ENCODE measurements around the gene RETSAT.
A peak's percentile ranks its signal among the peaks of the same experiment; 100 is the strongest.
"Not testable (repeated sequence)": the region's sequence is repeated elsewhere in the genome, so short reads cannot be mapped to it uniquely, and the experiment has no call there.

RETSAT gene

DNA sequence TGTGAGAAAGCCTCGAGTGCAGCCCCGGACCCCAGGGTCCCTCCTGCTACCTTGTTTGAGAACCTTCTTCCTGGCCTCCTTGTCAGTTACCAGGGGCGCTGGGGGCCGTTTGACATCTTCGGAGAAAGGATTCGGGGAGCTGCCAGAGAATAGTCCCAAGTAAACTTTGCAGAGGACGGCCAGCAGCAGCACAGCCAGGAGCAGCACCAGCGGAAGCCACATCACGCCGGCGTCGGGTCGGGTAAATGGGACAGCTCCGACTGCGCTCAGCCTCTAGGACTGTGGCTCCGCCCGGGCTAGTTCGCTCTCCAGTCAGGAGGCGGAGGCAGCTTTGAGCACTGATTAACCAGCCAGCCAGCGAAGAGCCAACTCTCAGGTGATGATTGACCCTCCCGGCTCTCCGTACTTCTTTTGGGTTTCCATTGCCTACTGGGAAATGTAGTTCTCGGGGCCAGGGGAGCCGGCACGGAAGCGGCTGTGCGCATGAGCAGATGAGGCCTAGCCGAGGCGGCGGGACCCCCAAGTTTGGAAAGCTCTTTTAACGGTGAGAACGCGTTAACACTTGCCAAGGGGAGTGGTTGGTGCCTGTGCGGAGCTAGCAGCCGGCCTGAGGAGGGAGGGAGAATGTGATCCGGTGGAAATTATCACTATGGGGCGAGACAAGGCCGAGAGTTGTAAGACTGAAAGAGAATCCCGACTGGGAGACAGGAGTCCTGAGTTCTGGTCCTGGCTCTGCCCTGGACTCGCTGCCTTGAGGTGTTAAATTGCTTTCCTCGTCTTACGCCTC is at the start of gene RETSAT, which contains the start of gene ELMOD3:
TSS of gene RETSAT (minus strand) at position 243 of the 787 bp plus-strand sequence. CDS start at position 222, 21 bp downstream.
TSS of gene ELMOD3 (plus strand) at position 484 of the 787 bp plus-strand sequence. CDS start 2,430 bp downstream, outside the sequence.
- DNase-seq (ENCODE audit: low read depth), result peak; percentile 91

DNA sequence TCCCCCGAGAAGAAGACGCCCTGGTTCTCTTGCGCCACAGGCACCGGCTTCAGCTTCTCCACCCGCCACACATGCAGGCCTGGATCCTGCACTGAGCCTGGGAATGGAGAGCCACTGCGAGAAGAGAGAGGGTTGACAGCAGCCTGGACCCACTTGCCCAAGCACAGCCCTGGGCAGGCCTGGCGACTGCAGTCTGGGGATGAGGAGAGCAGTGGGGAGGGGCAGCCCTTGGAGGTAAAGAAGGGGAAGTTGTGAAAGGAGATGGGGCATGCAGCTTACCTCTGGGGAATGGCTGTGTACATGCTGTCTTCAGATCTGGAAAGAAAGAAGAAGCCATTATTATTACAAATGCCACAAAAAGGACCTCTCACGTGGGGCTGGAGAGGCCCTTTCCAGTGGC is 47.5 kb upstream of the RETSAT start:
- DNase-seq (ENCODE audit: low read depth), result no peak

DNA sequence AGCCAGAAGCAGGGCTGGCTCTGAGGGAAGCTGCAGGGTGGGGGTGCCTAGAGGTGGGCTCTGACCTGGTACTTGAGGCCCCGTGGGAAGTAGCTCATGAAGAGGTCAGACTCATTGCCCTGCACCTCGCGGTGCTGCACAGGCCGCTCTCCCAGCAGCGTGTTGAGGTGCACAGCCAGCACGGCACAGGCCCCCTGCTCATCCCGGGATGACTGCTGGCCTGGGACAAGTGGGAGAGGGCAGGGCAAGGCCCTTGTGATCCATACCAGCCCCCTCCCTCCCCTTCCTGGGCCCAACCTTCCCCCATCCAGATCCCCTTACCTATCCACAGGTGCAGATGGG is 47.1 kb upstream of the RETSAT start:
- DNase-seq (ENCODE audit: low read depth), result no peak

DNA sequence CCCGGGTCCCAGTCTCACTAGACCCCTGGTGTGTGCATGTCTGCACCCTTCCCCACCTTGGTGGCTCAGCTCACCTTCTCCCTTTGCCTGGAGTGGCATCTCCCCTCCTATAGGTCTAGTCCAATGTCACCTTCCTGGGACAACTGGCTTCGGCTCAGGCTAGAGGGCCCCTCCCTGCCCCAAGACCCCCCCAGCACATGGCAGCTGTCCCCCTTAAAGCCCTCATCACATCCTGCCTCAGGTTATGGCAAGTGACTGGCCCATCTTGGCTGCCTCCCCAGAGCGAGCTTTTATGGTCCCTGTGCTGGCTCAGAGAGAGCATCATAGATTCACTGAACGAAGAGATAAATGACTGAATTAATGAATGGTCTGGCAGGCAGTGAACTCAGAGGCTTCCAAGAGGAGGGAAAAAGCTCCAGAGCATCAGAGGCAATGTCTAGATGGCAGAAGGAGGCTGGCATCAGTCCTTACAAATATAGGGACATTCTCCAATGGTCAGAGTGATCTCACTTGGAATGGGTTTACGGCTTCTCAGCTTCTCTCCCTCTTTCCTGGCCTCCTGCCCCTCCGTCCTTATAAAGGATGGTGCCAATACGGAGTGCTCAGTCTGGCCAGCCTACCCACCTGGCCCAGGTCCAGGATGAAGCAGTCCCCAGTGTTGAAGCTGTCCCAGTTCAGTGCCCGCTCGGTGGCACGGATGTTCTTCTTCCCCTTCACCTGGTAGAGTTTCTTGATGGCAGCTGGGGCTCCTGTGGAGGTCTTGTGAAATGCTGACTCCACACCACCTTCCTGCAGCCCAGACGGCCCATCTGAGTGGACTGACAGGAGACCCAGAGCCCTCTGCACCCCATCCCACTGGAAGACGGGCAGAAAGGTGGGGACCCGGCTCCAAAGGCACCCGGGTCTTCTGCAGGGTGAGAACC is 46.5 kb upstream of the RETSAT start:
- DNase-seq (ENCODE audit: low read depth), result no peak

DNA sequence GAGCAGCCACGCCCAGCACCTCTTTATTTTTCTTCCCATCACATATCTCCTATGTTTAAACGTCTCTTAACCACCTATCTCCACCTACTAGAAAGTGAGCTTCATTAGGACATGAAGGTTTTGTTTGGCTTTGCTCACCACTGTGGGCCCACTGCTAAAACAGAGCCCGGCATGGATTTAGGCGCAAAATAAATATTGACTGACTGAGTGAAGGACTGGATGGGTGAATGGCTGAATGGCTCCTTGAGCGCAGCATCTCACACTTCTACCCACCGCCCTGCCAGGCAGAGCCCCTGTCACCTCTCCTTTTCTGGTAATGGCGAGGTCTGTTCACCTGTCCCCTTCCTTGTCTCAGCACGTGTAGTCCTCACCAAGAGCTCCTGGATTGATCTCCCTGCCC is 45.7 kb upstream of the RETSAT start:
- no peak for DNase-seq (ENCODE audit: low read depth)

DNA sequence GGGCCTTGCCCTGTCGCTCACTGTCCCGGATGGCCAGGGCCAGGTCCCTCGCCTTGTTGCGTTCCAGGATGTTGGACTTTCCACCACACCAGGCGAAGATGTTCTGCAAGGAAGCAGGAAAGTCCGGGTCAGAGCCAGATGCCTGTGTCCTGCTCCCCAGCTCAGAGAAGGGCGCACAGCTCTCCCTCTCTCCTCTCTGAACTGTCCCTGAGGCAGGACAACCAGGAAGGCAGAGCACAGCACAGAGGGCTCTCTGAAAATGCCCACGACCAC is 44.8 kb upstream of the RETSAT start:
- no peak for DNase-seq (ENCODE audit: low read depth)

DNA sequence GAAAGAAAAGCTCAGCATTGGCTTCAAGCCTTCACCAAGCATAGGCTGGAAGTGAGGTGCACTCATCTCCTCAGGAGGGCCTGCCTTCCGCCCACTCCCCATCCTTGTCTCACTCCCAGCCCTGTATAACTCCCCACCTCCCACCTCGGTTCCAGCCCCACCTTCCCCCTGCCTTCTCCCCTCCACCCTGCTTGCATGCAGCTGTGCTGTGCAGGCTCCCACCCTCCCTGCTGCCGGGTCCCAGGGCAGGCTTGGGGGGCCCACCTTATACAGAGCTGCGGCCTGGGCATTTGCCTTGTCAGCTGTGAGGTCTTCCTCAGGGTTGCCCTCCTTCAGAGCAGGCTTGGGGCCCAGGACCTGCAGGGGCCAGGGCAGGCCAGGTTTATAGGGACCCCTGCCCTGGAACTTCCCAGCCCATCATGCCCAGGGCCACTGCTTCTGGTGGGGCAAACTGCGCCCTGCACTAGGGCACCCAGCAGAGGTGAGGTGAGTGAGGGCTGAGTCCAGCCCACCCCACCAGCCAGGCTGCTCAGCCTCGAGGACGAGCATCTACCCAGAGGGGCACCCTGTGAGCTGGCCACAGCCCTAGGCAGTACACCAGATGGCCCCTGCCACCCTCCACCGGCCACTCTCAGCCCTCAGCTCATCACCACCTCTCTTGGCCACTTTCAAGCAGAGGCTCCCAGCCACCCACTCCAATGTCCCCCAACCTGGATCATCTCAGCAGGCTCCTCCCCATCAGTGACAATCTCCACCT is 44.3 kb upstream of the RETSAT start:
- DNase-seq (ENCODE audit: low read depth), result no peak

DNA sequence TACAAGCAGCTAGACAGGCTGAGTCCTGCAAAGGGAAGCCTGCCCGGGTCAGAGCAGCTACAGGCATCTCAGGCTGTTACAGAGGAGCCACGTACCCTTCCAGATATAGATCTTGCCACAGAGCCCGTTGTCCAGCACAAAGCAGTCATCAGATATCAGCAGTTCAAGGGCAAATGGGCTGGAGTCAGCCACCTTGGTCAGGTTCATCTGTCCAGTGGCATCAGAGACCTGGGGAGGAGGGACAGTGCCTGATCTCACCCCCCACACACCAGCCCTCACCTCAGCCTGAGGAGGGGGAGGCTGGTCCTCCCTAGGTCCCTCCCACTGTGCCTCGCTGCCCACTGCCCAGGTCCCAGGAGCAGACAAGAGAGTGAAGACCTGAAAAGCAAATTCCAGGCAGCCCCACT is 43.6 kb upstream of the RETSAT start:
- no peak for DNase-seq (ENCODE audit: low read depth)

DNA sequence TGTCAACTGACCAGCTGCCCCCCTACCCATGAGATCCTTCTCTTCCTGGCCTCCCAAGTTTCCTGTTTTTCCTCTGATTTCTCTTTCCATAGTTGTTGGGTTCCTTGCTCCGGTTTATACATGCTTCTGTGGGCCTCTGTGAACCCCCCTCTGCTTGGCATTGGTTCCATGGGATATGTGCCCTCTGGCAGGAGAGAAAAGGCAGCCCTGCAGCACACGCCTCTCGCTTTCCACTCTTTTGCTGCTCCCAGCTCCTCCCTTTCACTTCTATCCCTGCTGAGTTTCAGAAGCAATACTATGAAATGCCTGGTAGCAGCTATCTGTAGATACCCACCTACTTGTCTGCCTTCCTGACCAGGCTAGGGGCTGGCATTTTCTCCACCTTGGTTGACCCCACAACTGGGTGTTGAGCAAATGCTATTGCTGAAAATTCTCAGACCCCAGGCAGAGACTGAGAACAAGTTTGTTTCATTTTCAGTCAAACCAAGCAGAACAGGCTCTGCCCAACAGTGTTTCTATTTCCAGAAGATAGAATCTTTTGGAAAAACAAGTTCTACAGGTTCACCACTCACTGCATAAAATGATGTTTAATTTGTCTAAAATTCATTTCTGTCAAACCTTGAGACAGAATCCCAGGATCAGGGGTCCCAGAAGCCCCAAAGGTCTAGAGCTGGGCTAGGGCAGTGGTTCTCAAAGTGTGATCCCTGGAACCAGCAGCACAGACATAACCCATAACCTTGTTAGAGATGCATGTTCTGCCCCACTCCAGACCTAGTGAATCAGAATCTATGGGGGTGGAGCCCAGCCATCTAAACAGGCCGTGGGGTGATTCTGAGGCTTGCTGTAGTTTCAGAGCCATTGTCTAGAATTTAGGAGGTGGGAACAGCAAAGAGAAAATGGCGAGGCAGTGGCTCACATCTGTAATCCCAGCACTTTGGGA is 42.5 kb upstream of the RETSAT start:
- no peak for DNase-seq (ENCODE audit: low read depth)

DNA sequence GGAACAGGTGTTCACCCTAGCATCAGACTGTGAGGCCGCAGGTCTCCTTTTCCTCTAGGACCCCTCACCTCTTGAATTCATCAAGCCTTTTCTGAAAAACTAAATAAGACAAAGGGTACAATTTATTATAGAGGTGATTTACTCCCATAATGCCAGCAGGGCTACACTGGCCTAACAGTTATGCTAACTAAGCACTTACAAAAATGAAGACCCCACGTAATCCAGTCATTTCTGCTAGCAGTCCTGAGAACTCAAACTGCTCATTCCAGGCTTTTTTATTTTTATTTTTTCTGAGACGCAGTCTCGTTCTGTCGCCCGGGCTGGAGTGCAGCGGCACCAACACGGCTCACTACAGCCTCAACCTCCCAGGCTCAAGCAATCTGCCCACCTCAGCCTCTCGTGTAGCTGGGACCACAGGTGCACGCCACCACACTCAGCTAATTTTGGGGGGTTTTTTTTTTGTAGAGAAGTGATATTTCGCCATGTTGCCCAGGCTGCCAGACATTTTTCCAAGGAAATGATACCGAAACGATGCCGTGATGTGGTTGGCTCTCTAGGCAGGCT is 41.7 kb upstream of the RETSAT start:
- no peak for DNase-seq (ENCODE audit: low read depth)

DNA sequence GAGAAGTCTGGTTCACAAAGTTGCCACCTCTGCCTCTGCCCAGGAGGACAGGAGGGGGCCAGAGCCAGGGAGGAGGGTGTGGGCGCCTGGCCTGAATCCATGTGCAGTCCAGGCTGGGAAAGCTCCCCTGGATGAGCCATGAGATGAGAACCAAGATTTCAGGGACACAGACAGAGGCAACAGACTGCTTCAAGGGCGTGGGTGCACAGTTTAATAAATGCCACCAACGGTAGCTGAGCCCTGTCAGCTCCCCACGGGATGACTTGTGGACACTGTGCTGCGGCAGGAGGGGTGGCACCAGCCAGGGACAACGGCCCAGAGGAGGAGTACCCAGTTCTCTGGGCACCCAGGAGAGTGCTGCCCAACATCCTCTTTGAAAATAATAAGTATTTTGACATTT is 40.6 kb upstream of the RETSAT start:
- no peak for DNase-seq (ENCODE audit: low read depth)

DNA sequence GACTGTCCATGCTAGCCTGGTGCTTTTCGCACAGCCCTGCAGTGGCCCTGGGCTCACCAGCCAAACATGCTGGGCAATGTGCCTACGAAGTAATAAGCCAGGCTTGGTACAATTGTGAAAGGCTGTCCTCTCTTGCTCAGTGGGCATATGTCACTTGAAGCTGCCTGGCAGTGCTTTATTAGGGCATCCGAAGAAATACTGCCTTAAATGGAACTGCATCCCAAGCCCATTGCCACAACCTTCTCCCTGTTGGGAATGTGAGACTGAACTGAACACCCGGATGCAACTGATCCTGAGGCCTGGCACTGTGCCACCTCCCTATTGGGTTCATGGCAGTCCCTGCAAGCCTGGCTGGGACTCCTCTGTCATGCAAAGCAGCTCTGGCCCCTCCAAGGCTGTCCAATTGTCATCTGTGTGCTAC is 39.9 kb upstream of the RETSAT start:
- no peak for DNase-seq (ENCODE audit: low read depth)

DNA sequence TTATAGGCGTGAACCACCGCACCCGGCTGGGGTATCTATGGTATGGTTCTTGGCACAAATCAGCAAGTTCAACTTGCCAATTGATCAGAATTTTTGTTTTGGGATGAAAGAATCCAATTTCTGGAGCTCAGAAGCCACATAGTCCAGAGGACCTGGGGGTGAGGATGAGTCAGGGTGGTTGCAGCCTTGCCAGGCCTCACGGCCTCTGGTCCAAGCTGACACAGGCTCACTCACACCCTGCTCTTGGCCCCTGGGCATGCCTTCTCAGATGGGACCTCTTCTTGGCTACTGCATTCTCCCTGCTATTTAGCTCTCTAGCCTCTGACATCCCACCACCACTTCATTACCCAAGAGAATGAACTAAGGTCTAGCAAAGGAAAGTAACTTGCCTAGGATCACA is 39.5 kb upstream of the RETSAT start:
- no peak for DNase-seq (ENCODE audit: low read depth)

DNA sequence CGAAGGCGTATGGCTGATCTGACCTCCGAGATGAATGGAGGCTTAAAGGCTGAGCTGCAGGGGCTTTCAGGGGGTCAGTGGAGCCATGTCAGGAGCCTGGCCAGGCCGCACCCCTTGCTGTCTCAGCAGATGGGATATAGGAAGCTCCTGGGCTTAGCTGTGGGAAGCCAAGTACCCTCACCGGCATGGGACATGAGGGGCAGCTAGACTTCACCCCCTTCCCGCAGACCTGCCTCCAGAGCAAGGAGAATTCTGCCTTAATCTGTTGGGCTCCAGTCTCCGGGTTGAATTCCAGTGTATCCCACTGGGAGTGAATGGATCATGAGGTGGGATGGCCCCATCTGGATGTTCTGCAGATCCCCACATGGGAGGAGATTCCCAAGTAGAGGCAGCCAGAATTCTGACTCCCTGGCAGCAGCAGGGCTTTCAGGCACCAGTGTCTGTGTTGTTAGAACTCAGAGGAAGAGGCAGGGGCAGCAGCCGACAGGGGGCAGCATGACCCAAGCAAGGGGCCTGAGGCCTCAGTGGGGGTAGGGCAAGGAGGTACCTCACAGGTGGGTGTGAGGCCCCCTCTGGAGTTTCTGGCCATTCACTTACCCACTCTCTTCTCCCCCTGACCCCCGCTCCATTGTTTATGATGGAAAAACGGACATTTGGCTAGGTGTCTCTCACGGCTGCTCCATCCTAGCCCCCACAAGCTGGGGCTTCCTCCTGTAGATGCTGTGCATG is 36.8 kb upstream of the RETSAT start:
- peak; percentile 76 for DNase-seq (ENCODE audit: low read depth)

DNA sequence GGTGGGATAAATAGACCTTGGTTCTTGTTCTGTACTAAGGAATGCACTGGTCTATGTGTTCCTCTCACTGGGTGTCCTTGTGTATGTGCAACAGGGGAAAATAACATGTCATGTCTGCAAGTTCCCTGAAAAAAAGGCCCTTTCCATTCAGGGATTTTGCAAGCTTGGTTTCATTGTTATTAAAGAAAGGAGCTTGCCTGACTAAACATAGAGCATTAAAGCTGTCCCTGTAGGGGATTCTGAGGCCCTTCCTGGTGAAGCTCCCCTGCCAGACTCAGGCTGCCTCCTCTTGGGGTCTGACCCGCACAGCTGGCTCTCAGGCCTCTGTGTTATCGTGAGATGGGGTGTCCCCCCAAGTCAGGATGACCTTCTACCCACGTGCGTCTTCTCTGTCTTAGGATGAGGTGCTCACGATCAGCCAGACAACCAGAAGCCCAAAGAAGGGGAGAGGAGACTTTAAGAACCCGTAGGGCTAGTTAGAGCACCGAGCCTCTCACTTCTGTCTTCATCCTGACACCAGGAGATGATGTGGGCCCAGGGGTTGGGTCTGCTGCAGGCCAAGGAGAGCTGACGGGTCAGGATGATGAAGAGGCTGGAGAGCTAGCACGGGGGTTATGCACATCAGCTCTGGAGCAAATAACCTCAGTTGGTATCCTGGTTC is 34.7 kb upstream of the RETSAT start:
- DNase-seq (ENCODE audit: low read depth), result no peak

DNA sequence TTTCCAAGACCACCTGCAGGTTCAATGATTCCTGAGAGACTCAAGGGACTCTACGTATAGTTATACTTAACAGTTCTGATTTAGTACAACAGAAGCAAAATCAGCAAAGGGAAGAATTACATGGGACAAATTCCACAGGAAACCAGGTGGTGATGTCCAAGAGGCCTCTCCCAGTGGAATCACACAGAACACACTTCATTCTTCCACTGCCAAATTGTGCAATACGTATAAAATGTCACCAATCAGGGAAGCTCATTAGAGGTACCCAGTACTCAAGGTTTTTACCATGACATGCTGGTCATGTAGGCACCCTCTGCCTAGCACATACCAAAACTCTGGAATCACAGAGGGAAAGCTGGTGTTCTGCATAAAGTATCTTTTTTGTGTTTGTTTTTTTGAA is 33.4 kb upstream of the RETSAT start:
- no peak for DNase-seq (ENCODE audit: low read depth)

DNA sequence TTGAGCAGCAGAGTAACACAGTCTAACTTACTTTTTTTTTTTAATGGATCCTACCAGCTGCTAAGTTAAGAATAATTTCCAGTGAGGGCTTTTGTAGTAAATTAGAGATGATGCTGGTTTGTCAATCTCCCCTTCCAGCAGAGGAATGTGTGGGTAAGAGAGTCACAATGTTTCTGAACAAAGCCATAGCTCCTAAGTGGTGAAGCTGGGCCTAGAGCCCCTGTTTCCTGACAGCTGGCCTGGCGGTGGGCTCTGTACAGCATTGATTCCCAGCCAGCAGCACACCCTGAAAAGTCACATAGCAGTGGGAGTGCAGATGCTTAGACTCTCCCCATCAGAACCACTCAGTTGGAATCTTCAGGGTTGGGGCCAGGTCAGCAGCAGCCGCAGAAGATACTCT is 31.4 kb upstream of the RETSAT start:
- no peak for DNase-seq (ENCODE audit: low read depth)

DNA sequence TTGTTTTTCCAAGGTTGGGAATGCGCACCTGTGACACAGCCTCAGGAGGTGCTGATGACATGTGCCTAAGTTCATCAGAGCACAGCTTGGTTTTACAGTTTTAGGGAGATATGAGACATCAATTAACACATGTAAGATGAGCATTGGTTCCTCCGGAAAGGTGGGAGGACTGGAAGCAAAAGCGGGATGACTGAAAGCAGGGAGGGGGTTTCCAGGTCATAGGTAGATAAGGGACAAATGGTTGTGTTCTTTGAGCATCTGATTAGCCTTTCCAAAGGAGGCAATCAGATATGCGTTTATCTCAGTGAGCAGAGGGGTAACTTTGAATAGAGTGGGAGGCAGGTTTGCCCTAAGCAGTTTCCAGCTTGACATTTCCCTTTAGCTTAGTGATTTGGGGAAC is 29.5 kb upstream of the RETSAT start:
- DNase-seq (ENCODE audit: low read depth), result no peak

DNA sequence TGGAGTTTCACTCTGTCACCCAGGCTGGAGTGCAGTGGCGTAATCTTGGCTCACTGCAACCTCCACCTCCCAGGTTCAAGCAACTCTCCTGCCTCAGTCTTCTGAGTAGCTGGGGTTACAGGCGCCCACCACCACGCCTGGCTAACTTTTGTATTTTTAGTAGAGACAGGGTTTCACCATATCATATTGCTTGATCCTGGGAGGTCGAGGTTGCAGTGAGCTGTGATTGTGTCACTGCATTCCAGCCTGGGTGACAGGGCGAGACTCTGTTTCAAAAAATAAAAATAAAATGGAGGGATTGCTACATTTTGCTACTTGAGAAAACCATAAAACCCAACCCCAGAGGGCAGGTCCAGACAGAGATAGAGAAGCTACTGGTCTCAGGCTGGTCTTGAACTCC is 28.8 kb upstream of the RETSAT start:
- DNase-seq (ENCODE audit: low read depth), result not testable (repeated sequence)

DNA sequence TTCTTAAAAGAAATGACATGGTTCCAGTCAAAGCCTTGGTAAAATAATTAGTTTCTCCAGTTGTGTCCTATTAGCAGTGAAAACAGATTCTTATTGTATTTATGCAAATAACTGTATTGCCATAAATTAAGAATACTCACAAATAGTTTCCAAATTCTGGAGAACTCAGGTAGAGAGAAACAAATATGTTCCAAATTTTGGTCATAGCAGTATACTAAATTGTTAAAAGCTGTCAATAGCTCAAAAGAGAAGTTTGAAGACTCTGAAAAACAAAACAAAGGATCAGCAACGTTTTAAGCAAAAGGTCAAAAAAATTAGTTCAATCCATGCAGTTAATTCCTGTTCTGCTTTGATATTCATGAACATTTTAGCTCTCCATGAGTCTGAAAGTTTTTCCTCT is 25.7 kb upstream of the RETSAT start:
- DNase-seq (ENCODE audit: low read depth), result no peak
